Amygdala (tissue), 56 donors: Measurements from ENCODE around the gene CACNA1B.
"Not testable (repeated sequence)": the region's sequence is repeated elsewhere in the genome, so short reads cannot be mapped to it uniquely, and the experiment has no call there.

Experiments
- DNase-seq, 56 donors: peaks; one replicate each; lab custom pipeline; 2025; lab: John Stamatoyannopoulos, UW

Gene CACNA1B

DNA sequence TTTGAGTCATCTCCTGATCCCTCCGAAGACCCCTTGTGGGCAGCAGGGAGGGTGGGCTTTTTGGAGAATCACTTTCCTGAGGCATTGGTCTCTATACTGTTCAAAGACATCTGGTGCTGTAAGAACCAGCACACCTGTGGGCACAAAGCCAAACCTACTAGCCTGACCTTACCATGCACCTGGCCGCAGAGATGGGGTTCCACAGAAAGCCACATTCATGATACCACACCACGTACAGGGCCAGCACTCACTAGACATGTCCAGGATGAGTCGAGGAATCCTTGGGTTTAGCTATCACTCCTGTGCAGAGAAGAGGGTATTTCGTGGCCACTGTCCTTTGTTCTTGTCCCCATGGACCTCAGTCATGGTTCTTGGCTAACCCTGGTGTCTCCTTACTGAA is 203.4 kb downstream of the CACNA1B start:
- no peak for DNase-seq

DNA sequence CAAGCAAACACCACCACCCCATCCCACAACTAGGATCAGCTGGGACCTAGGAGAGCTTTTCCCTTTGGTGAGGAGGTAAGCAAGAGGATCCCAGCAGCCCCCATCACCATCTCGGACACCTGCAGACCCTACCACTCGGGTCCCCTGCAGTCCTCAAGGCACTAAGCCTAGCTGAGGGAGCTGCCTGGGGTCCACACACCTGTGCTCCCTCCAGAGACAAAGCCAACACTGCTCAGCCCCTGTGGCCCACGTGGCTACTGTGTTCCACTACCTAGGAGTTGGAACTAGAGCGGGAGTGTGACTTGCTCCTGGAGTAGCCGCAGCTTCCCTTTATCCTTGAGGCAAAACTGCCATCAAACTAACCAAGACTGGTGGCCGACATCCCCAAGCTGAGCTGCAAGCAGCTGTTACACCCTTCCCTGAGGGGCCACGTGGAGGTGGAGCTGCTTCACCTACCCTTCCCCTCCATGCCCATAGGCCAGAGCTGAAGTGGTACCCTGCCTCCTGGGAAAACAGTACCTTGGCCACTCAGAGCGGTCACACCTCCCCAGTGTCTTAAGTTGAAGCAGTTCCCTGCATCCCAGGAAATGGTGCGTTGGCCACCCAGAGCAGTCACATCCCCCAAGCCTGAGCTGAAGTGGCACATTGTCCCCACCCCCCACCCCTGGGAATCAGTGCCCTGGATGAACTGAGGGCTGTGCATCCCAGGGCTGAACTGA is 205.5 kb downstream of the CACNA1B start:
- no peak for DNase-seq

DNA sequence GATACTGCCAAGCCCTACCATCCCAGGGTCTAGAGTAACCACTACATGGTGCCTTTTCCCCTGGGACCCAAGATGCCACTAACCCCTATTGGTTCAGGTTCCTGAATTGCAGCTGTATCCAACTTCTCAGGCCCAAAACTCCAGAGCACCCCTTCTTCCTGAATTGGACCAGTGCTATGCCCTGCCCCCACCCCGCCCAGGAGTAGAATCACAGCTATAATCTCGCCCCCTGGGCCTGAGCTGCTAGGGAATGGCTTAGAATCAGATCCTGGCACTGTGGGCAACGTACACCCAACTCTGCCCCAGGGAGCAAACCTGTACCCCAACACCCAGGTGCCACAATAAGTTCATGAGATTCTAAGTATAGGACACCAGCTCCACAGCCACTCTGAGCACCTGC is 206.3 kb downstream of the CACNA1B start:
- no peak for DNase-seq

DNA sequence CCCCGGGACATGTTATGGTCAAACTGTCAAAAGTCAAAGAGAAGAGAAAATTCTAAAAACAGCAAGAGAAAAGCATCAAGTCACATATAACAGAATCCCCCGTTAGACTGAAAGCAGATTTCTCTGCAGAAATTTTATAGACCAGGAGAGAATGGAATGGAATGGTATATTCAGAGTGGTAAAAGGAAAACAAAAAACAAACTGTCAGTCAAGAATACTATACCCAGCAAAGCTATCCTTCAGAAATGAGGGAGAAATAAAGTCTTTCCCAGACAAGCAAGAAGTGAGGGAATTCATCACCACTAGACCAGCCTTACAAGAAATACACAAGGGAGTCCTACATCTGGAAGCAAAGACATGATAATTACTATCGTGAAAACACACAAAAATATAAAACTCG is 208.0 kb downstream of the CACNA1B start:
- no peak for DNase-seq

DNA sequence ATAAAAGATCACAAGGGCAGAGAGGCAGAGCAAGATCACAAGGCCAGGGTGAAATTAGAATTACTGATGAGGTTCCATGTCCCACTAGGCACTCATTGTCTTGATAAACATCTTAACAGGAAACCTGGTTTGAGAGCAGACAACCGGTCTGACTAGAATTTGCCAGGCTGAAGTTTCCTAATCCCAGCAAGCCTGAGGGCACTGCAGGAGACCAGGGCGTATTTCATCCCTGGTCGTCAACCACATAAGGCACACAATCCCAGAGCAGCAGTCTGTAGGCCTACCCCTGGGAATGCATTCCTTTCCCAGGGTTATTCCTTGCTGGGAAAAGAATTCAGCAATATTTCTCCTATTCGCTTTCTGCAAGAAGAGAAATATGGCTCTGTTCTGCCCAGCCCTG is 214.5 kb downstream of the CACNA1B start:
- not testable (repeated sequence) for DNase-seq

DNA sequence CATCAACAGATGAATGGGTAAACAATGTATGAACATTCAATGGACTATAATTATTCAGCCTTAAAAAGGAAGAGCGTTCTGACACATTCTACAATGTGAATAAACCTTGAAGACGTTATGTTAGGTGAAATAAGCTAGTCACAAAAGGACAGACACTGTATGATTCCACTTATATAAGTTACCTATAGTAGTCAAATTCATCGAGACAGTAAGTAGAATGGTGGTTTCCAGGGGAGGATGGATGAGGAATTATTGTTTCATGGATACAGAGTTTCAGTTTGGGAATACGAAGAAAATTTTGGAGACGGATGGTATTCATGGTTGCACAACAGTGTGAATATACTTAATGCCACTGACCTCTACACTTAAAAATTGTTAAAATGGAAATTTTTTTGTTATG is 216.4 kb downstream of the CACNA1B start:
- DNase-seq: no peak

DNA sequence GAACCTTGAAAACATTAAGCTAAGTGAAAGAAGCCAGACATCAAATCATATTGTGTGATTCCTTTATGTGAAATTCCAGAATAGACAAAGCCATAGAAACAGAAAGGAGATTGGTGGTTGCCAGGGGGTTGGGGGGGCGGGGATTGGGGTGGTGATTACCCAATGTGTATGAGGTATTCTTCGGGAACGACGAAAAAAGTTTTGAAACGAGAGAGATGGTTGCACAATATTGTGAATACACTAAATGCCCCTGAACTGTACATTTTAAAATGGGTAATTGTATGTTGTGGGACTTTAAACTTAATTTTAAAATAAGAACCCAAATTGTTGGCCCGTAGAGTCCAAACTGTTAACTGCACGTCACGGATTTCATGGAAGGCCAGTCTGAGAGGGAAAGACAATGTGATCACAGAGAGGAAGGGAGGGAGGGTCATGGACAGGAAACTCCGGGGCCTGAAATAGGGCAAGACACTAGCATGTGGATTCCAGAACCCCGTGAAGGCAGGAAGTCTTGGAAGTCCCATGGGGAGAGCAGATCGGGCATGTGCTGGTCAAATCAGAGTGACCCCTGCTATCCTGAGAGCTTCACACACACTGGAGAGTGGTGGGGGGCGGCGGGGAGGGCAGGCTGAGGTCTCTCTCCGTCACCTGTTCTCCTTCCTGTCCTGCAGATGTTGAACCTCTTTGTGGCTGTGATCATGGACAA is 218.4 kb downstream of the CACNA1B start:
- no peak for DNase-seq

DNA sequence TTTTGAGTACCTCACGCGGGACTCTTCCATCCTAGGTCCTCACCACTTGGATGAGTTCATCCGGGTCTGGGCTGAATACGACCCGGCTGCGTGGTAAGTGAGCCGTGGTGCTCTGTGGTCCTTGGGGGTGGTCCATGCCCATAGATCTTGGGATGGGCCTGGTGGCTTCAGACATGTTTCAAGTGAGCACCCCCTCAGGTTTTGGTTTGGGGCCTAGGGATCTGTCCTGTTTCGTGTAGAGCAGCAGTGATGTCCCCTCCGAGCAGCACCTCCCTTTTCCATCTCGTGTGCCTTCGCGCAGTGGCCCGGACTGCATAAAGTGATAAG is 218.9 kb downstream of the CACNA1B start:
- DNase-seq: no peak

DNA sequence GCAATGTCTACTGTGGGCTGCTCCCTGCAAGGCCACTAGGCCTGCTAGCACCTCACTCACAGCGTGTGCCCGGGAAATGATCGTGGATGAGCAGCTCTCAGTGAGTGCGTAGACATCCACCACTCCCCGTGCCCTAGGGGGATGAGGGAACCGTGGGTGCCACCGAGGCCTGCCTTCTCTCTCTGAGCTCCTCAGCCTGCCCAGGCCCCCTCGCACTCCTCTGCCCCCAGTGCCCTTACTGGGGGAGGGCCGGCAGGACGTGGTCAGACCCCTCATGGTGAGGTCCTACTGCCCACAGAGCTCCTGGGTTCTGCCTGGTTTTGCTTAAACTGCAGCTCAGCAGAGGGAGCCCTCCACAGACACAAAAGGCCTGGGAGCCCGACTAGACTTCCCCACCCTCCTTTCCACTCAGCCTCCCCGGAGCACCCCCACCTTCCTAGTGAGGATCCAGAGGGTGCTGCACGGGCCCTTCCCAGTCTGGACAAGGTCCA is 220.0 kb downstream of the CACNA1B start:
- DNase-seq: no peak

DNA sequence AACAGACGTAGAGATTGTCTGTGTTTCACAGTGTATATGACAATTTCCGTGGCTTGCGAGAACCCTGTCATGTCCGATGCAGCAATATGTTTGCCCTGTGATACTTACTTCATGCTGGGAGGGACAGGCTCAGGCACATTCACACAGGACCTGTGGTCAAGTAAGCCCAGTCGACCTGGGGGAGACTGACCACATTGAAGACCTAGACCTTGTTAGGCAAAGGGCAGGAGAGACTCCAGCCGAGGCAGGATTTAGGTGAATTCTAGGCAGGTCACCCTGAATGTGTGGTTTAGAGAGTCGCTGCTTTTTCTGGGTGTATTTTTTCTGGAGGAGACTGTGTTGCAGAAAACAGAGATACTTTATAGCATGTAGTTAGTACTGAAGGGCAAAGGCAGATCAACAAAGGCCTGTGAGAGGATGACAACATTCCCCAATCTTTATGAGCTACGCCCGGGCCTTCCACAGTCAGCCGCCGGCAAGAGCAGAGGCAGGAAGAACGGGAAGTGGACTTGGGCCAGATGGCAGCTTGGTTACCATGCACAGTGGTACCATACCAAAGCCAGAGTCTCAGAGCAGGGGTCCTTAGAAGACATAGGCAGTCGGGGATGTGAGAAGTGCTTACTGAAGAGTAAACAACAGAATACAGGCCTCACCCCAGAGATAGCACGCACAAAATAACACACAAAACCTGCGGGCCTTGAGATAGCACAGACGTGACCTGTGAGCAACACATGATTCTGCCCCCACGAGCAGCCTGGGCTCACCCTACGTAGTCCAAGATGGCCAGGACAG is 220.7 kb downstream of the CACNA1B start:
- DNase-seq: no peak

DNA sequence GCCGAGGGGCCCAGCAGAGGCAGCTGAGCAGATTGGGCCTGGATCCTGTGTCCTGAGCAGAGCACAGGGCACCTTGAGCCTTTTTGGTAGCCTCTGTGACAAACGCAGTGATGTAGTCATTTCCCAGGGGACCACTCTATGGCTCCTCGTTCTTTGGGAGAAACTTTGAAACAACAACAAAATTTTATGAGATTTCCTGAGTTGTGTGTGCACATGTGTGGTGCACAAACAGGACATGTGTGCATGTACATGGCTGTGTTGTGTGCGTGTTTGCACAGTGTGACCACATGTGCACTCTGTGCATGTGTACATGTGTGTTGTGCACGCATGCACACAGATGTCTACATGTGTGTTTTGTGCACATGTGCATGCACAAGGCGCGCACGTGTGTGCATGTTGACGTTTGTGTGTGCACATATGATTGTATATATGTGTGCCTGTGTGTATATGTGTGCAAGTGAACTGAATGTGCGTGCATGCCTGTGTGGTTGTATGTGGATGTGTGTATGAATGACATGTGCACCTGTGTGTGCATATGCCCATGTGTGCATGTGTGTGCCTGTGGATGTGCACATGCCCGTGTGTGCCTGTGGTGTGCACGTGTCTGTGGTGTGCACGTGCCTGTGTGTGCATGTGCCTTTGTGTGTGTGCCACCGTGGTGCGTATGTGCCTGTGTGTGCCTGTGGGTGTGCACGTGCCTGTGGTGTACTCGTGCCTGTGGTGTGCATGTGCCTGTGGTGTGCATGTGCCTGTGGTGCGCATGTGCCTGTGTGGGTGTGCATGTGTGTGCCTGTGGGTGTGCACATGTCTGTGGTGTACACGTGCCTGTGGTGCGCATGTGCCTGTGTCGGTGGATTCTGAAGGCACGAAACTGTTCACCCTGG is 221.6 kb downstream of the CACNA1B start:
- DNase-seq: no peak

DNA sequence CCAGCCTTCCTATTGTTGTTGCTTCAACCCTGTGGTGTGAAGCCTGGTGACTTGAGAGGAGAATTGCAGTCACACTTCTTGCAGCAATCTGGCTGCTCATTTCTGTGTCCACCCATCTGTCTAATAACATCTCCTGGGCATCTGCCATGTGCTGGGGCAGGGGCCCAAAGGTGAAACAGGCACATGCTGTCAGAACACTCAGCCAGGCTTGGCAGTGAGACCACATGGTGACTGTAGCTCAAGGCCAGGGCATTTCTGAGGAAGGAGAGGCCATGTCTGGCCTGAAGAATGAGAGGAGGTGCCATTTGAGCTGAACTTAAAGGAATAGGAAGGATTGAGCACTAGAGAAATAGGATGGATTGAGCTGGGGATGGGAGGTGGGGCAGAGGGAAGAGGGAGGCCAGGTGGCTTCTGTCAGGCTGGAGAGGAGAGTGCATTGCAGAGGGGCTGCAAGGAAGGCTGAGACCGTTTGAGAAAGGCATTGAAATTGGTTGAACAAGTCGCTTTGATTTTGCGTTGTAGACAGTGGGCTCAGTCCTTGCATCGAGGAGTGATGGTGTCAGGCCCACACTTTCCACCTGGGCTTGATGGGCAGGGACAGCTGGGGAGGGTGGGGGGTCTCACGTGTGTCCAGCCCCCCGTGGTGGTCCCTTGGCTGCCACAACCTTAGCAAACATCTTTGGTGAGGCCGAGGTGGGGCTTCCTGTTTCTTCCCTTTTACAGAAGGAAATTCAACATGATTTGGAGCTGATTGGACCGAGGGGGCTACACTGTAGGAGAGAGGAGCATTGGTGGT is 222.4 kb downstream of the CACNA1B start:
- no peak for DNase-seq

DNA sequence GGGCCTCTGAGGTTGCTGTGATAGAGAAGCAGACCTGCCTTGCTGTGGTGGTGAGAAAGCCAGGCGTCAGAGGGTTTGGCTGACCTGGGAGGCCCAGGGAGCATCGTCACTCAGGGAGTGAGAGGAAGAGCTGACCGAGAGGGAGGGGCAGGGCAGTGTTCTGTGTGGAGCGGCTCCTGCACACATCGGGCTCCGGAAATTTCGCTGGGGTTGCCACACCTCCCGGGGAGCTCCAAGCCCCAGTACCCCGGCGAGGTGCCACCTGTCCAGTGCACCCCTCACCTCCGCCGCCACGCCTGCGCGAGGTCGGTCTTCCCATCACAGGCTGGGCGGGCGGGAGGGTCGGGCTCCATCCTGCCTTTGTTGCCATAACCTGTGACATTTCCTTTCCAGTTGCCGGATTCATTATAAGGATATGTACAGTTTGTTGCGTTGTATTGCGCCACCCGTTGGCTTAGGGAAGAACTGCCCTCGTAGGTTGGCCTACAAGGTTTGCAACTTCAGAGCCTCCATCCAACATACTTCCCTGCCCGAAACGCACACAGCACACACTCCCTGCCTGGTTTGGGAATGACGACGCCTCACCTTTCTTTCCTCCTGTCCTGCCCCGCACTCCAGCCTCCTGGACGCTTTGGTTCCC is 223.2 kb downstream of the CACNA1B start:
- no peak for DNase-seq

DNA sequence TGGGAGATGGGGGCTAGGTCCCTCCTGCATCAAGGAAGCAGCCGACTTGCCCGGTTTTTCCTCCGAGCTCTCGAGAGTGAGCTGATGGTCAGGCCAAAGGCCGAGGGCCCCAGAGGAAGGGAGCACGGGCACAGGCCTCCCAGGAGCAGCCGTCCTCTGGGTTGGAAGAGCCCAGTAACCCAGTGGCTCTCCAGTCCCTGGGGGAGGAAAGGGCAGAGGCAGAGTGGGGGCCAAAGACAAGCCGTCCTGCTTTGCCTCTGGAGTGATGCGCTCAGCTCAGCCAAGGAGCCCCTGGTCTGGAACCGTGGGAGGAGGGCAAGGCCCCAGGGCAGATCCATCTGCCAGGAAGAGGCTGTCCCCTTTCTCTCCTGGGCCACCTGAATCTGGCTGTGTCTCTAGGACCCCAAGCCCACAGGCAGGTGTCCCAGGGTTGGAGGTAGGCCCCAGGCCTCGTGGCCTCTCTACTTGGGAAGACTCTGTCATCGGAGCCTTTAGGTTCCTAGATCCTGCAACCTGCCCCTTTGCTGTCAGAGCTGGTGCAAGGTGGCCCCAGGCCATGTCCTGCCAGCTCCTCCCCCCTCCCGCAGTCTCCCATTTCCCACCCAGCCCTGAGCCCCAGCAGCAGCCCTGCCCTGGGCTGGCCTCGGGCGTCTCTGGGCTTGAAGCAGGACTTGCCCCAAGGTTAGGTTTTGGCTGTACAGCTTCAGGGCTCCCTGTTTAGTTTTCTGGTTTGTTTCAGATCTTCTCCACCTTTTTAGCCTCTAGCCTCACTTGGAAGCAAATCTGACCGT is 224.1 kb downstream of the CACNA1B start:
- DNase-seq: no peak

DNA sequence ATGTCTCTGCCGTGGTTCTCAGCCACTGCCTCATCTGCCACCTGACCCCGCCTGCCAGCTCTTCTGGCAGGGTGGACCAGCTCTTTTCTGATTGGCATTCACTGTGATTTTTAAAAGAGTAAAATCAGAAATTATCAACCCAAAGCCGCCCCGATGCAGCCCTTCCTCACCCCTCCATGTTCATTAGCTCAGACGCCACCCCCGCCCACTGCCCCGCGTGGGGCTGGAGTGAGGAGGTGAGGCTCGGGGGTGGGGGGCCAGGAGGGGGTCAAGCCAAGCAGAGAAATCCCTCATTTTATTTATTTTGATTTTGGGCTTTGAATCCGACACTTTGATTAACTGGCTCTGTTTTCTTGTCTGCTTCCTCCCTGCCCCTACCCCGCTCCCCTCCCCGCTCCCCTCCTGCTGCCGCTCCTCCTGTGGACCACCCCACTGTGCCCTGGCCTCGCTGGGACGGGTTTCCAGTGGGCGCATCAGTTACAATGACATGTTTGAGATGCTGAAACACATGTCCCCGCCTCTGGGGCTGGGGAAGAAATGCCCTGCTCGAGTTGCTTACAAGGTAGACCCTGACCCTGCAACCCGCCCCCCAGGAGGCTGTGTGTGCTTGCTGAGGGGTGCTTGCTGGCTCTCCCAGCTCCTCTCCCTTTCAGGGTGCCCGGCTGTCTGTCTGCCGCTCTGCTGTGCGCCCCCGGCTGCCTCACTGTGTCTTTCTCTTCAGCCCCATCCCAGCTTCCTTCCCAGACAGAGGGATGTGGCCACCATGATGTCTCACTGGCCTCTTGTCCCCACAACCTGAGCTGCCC is 224.9 kb downstream of the CACNA1B start:
- DNase-seq: no peak

DNA sequence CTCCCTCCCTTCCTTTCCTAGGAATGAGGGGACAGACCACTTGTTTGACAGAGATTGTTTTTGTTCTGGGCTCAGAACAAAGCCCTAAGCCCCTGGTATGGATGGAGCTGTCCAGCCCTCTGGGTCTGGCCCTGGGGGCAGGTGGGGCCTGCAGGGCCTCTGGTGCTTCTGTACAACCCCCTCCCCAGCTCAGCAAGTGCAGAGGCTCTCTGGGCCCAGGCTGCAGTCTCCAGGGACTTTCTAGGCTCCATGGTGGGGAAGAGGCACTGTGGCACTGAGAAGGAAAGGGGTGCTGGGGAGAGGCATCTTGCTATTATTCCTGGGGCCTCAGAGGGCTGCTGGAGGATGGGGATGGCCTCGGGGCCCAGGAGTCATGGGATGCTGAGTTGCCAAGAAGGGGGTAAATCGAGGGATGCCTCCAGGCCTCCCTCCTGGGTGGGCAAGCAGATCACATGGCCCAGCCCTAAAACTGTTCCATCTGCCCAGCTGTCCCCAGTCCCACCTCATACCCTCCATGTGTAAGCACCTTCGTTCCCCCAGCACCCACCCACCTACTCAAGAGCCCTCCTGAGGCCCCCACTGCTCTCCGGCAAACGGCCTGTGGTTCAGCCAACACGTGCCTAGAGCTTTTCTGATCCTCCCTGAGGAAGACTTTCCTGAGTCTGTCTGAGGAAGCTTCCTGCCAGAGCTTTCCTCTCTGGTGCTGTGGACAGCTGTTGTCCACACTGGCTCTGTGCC is 225.7 kb downstream of the CACNA1B start:
- no peak for DNase-seq

DNA sequence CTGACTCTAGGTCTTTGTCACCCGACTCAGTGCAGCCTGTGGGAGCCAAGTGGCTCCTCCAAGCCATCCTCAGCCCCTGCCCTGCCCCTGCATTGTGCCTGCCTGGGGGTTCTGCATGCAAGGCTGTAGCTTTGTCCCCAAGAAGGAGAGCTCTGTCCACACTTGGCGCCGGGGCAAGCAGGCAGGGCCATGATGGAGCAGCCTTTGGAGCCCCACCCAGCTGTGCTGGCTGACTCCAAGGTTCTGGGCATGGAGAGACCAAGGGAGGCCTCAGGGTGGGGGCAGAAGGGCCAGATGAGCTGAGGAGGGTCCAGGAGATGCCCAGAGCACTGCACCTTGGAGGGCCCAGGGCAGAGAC is 226.2 kb downstream of the CACNA1B start:
- DNase-seq: no peak
